ENCODE measurements around the gene ZNF154. TPM values are rescaled to one million over a fixed set of nuclear protein-coding genes. Genes with fewer than 3 reads are reported as not detected.

Gene ZNF154
- total RNA-seq, 1 experiment from 2014 or later: 20.0 TPM

- no peaks in the 10 kb centered on the region for H3K9me3 Mint-ChIP-seq
- H3K4me1 Mint-ChIP-seq: peaks cover 9% of the 10 kb centered on the region
- H3K4me3 Mint-ChIP-seq: no peak overlapping the region
- ChIA-PET POLR2A (no interaction called here), CTCF (interaction anchor here (1.0 to 2.3 kb wide), 2 partner anchors 11 to 20 kb away, joined by 5 to 9 read pairs; partner anchors contain the start of gene ZNF551)
- no peaks in the 10 kb centered on the region for H3K36me3 Mint-ChIP-seq
- no peak for TF ChIP-seq KAT7 (CRISPR knock-in tag; IDR thresholded peaks at IDR 0.05; ENCODE audit: borderline replicate concordance)
- no peak for TF ChIP-seq SMAD3 (CRISPR knock-in tag; IDR thresholded peaks at IDR 0.05; ENCODE audit: borderline replicate concordance)
- no peak for TF ChIP-seq ZNF671 (CRISPR knock-in tag; IDR thresholded peaks at IDR 0.05)
- TF ChIP-seq MXD4 (CRISPR knock-in tag; IDR thresholded peaks at IDR 0.05; ENCODE audit: borderline replicate concordance): no peak
- no peak for TF ChIP-seq ERG (CRISPR knock-in tag; IDR thresholded peaks at IDR 0.05)
- TF ChIP-seq ZNF532 (CRISPR knock-in tag; IDR thresholded peaks at IDR 0.05; ENCODE audit: borderline replicate concordance): no peak
- no peak for TF ChIP-seq RORB (CRISPR knock-in tag; IDR thresholded peaks at IDR 0.05)
- TF ChIP-seq ZNF121 (CRISPR knock-in tag; IDR thresholded peaks at IDR 0.05): no peak
- TF ChIP-seq RELA (CRISPR knock-in tag; IDR thresholded peaks at IDR 0.05; ENCODE audit: borderline replicate concordance): no peak
- TF ChIP-seq TCF7 (CRISPR knock-in tag; IDR thresholded peaks at IDR 0.05; ENCODE audit: low read depth): no peak
- TF ChIP-seq AR (CRISPR knock-in tag; IDR thresholded peaks at IDR 0.05): no peak
- TF ChIP-seq ZNF232 (CRISPR knock-in tag; IDR thresholded peaks at IDR 0.05): no peak
- no peak for TF ChIP-seq ETV6 (CRISPR knock-in tag; IDR thresholded peaks at IDR 0.05)
- TF ChIP-seq ZNF512 (CRISPR knock-in tag; IDR thresholded peaks at IDR 0.05; ENCODE audit: borderline replicate concordance): no peak
- no peak for TF ChIP-seq CBFB (CRISPR knock-in tag; IDR thresholded peaks at IDR 0.05; ENCODE audit: low read depth)
- no peak for TF ChIP-seq OVOL2 (CRISPR knock-in tag; IDR thresholded peaks at IDR 0.05; ENCODE audit: borderline replicate concordance)
- TF ChIP-seq E2F1 (CRISPR knock-in tag; IDR thresholded peaks at IDR 0.05): no peak
- TF ChIP-seq FOXP1 (CRISPR knock-in tag; IDR thresholded peaks at IDR 0.05; ENCODE audit: borderline replicate concordance): no peak
- ATAC-seq (no peak), DNase-seq (ENCODE audit: low spot score) (no peak)
- H3K27ac Mint-ChIP-seq: no peak overlapping the region
- peaks cover 49% of the 10 kb centered on the region for H3K27me3 Mint-ChIP-seq (ENCODE audit: low read depth)
Observed at GRCh38 chr19:57671124-57671895, 37.7 kb downstream of the ZNF154 start.
